ENCODE data around the gene CHAC2. TPM values are rescaled to one million over a fixed set of nuclear protein-coding genes. Genes with fewer than 3 reads are reported as not detected.
A peak's percentile ranks its signal among the peaks of the same experiment; 100 is the strongest.

Gene CHAC2
- total and polyA plus RNA-seq, 9 of the 15 experiments (the other 6 are each of a cell fraction or from before 2014, with no cell fraction given): 9.8 to 35.6 (median 18.2) TPM

GRCh38 chr2:53801547-53801946, 33.9 kb downstream of the CHAC2 start:
- BruUV-seq (replicated peaks): no TSS peak
- Histone ChIP-seq H3K4me1 (replicated peaks in 1 of 2; ENCODE audit: control insufficient read depth in 2 of 2, insufficient read depth in 2 of 2, low read length in 2 of 2) (no peaks in the 10 kb centered on the region), H3K9ac (ENCODE audit: insufficient read depth in 1 of 2, low read depth in 2 of 2, low read length in 2 of 2) (no peak overlapping the region), H3K36me3 (ENCODE audit: control insufficient read depth, insufficient read depth, low read length) (peaks cover 69% of the 10 kb centered on the region), H3K9me1 (ENCODE audit: control insufficient read depth, insufficient read depth, low read length) (no peaks in the 10 kb centered on the region), H3K79me2 (ENCODE audit: control insufficient read depth, insufficient read depth, low read length) (no peaks in the 10 kb centered on the region), H3K4me2 (ENCODE audit: insufficient read depth, low read length) (no peak overlapping the region), H3K9me3 (replicated peaks; ENCODE audit: control insufficient read depth, insufficient read depth, low read depth, low read length) (no peaks in the 10 kb centered on the region), H4K20me1 (replicated peaks; ENCODE audit: control insufficient read depth, insufficient read depth, low read length) (no peaks in the 10 kb centered on the region), H3K4me3 (no peak overlapping the region), H3K27ac (ENCODE audit: extremely low read depth, low read depth, low read length) (no peak overlapping the region), H3K27me3 (ENCODE audit: control insufficient read depth in 2 of 2, insufficient read depth in 2 of 2, low read length in 2 of 2) (no peaks in the 10 kb centered on the region), H2AFZ (ENCODE audit: low read depth, low read length) (no peak overlapping the region)
- ATAC-seq (no peak), FAIRE-seq (no peak), DNase-seq (ENCODE audit: extremely low read depth in 1 of 4, low spot score in 3 of 4) (no peak)
- CTCF ChIA-PET (ENCODE audit: low intra/inter-chr PET ratio): no interaction called here
- in situ Hi-C loops (cut with MboI) (no loop called here), intact Hi-C loops (cut with micrococcal nuclease) (no loop called here)
- POLR2A ChIA-PET: interaction anchor here (1.3 kb wide), 1 partner anchor 240 kb away, joined by 3 read pairs; no protein-coding TSS in a partner anchor
- TF ChIP-seq MEF2D (tag; conservative IDR thresholded peaks at IDR 0.05; ENCODE audit: low read depth) (no peak), EGR1 (conservative IDR thresholded peaks at IDR 0.05) (no peak), ZBED1 (IDR thresholded peaks at IDR 0.05) (no peak), ZNF175 (CRISPR knock-in tag; IDR thresholded peaks at IDR 0.05; ENCODE audit: low read depth) (no peak), HDAC6 (IDR thresholded peaks at IDR 0.05; ENCODE audit: low read depth, low read length) (no peak)

- no peaks in the 10 kb centered on the region for H3K9me1 ChIP-seq (ENCODE audit: control insufficient read depth, insufficient read depth, low read length)
- in situ Hi-C loops (cut with MboI): no loop called here
- 63% methylated on average over 7 of the region's 7 CpGs for WGBS (ENCODE audit: insufficient coverage, low coverage, missing lambda C conversion rate)
Measured at GRCh38 chr2:53802617-53803151, 35.1 kb downstream of the CHAC2 start.

More at GRCh38 chr2:53802617-53803151, 35.1 kb downstream of the CHAC2 start:
- peaks cover 77% of the 10 kb centered on the region for H3K36me3 ChIP-seq (ENCODE audit: control insufficient read depth, insufficient read depth, low read length)
- DNase-seq (ENCODE audit: extremely low read depth in 1 of 4, low spot score in 3 of 4) (no peak), FAIRE-seq (peak; percentile 63), ATAC-seq (no peak)
- peak; percentile 65 for TF ChIP-seq NFIC (IDR thresholded peaks at IDR 0.05)
- no peak for TF ChIP-seq GTF2B (IDR thresholded peaks at IDR 0.05; ENCODE audit: extremely low read depth, insufficient read length)
- no peak for TF ChIP-seq LEF1 (IDR thresholded peaks at IDR 0.05)
- no peak for TF ChIP-seq HDAC8 (tag; IDR thresholded peaks at IDR 0.05)
- H3K27ac ChIP-seq (ENCODE audit: extremely low read depth, low read depth, low read length): no peak overlapping the region
- no peak overlapping the region for H3K4me2 ChIP-seq (ENCODE audit: insufficient read depth, low read length)
- H3K79me2 ChIP-seq (ENCODE audit: control insufficient read depth, insufficient read depth, low read length): no peaks in the 10 kb centered on the region
- ChIA-PET POLR2A (no interaction called here), CTCF (ENCODE audit: low intra/inter-chr PET ratio) (no interaction called here)
- H3K9me3 ChIP-seq (replicated peaks; ENCODE audit: control insufficient read depth, insufficient read depth, low read depth, low read length): no peaks in the 10 kb centered on the region
- H3K27me3 ChIP-seq (ENCODE audit: control insufficient read depth in 2 of 2, insufficient read depth in 2 of 2, low read length in 2 of 2): no peaks in the 10 kb centered on the region
- no peak overlapping the region for H3K9ac ChIP-seq (ENCODE audit: insufficient read depth in 1 of 2, low read depth in 2 of 2, low read length in 2 of 2)
- no peak overlapping the region for H3K4me3 ChIP-seq
- no peaks in the 10 kb centered on the region for H3K4me1 ChIP-seq (replicated peaks in 1 of 2; ENCODE audit: control insufficient read depth in 2 of 2, insufficient read depth in 2 of 2, low read length in 2 of 2)
- no peak overlapping the region for H2AFZ ChIP-seq (ENCODE audit: low read depth, low read length)
- BruUV-seq (replicated peaks): no TSS peak
- no peaks in the 10 kb centered on the region for H4K20me1 ChIP-seq (replicated peaks; ENCODE audit: control insufficient read depth, insufficient read depth, low read length)
- intact Hi-C loops (cut with micrococcal nuclease): no loop called here

Data from K562 (cell line).